Ovary (tissue), 3 donors: Measurements from ENCODE around the gene KLHL35.

Experiments used
- POLR2A ChIP-seq: fragments of 450-650 bp; IDR thresholded peaks from one replicate; pipeline ENCODE4 v1.6.1; 2017; ENCODE audit warnings: antibody characterized with exemption, mild to moderate bottlenecking, moderate library complexity
- TF ChIP-seq, protein P1 (sequence below), 3 donors: fragments of 450-650 bp in 2 of 3; fragments of 200-600 bp in 1 of 3; IDR thresholded peaks; one replicate each; pipeline versions ENCODE4 v1.5.1 to v1.8.0; 2016 to 2022; ENCODE audit warnings: antibody characterized with exemption in 3 of 3, mild to moderate bottlenecking in 1 of 3
- donor health status: DM: no; HTN: no; CAD: no.

DNA sequence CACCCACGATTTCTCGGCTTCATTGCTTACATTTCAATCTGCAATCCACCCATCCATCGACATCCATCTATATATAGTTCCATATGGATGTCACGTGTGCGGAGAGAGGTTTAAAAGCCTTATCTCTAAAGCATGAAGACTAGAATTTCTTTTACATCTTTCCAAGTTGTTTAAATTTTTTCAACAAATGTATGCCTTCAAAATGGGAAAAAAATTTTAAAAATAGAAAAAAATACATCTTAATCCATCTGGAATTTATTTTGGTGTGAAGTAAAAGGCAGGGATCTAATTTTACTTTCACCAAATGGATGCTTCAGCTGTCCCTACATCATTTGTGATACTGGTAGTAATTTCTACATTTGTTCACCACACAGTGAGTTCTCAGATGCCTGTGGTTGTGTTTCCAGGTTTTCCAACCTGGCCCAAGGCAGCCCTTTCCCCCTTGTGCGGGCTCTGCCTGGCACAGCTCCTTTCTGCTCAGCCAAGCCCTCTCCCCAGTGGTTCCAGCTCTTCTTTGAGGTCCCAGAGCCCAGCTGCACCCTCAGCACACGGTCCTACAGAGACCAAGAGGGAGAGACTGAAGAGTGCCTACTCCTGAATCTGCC is 37.6 kb upstream of the KLHL35 start:
- TF ChIP-seq, protein P1, sequence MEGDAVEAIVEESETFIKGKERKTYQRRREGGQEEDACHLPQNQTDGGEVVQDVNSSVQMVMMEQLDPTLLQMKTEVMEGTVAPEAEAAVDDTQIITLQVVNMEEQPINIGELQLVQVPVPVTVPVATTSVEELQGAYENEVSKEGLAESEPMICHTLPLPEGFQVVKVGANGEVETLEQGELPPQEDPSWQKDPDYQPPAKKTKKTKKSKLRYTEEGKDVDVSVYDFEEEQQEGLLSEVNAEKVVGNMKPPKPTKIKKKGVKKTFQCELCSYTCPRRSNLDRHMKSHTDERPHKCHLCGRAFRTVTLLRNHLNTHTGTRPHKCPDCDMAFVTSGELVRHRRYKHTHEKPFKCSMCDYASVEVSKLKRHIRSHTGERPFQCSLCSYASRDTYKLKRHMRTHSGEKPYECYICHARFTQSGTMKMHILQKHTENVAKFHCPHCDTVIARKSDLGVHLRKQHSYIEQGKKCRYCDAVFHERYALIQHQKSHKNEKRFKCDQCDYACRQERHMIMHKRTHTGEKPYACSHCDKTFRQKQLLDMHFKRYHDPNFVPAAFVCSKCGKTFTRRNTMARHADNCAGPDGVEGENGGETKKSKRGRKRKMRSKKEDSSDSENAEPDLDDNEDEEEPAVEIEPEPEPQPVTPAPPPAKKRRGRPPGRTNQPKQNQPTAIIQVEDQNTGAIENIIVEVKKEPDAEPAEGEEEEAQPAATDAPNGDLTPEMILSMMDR (IDR thresholded peaks at IDR 0.05) = no peak
- TF ChIP-seq POLR2A = no peak
